NCI-H510A treated with DMSO at 0.1 percent for 48 hours (cell line): ENCODE results near the gene SAMD5.

Source experiments
- DNase-seq: peaks from one replicate; lab custom pipeline; 2025; lab: John Stamatoyannopoulos, UW

SAMD5 gene

GRCh38 chr6:147508042-147508865, at the start of gene SAMD5:
Gene SAMD5 (plus strand): TSS chr6:147508690. CDS start chr6:147508929, 239 bp downstream.
- peak; percentile 32 for DNase-seq

- DNase-seq: no peak
Observed at GRCh38 chr6:147459780-147460179, 48.7 kb upstream of the SAMD5 start.

- DNase-seq: no peak
Observed at GRCh38 chr6:147463651-147464050, 44.8 kb upstream of the SAMD5 start.

- no peak for DNase-seq
Observed at GRCh38 chr6:147467428-147467827, 41.1 kb upstream of the SAMD5 start.

- no peak for DNase-seq
Observed at GRCh38 chr6:147467886-147468285, 40.6 kb upstream of the SAMD5 start.

- DNase-seq: no peak
Observed at GRCh38 chr6:147468634-147469033, 39.9 kb upstream of the SAMD5 start.

GRCh38 chr6:147479857-147480256, 28.6 kb upstream of the SAMD5 start:
- no peak for DNase-seq

- DNase-seq: no peak
Observed at GRCh38 chr6:147486683-147487082, 21.8 kb upstream of the SAMD5 start.

- no peak for DNase-seq
Observed at GRCh38 chr6:147497472-147497871, 11.0 kb upstream of the SAMD5 start.

GRCh38 chr6:147503587-147503986, 4.9 kb upstream of the SAMD5 start:
- no peak for DNase-seq

- DNase-seq: no peak
Observed at GRCh38 chr6:147504848-147505247, 3.6 kb upstream of the SAMD5 start.

- peak; percentile 36 for DNase-seq
Observed at GRCh38 chr6:147506704-147507114, 1.8 kb upstream of the SAMD5 start.

GRCh38 chr6:147507162-147508041, 1.1 kb upstream of the SAMD5 start:
- DNase-seq: peak; percentile 35

GRCh38 chr6:147508866-147509608, 547 bp downstream of the SAMD5 start:
- DNase-seq: peak; percentile 32

GRCh38 chr6:147509891-147510290, 1.4 kb downstream of the SAMD5 start:
- no peak for DNase-seq

- no peak for DNase-seq
Observed at GRCh38 chr6:147510929-147511590, 2.6 kb downstream of the SAMD5 start.

GRCh38 chr6:147514831-147515230, 6.3 kb downstream of the SAMD5 start:
- no peak for DNase-seq

GRCh38 chr6:147515327-147515726, 6.8 kb downstream of the SAMD5 start:
- no peak for DNase-seq

- DNase-seq: no peak
Observed at GRCh38 chr6:147522597-147522996, 14.1 kb downstream of the SAMD5 start.

GRCh38 chr6:147525519-147526209, 17.2 kb downstream of the SAMD5 start:
- no peak for DNase-seq

- DNase-seq: no peak
Observed at GRCh38 chr6:147527197-147527596, 18.7 kb downstream of the SAMD5 start.
